Colonic mucosa (tissue), 4 donors: ENCODE results near the gene ATXN1. TPM values are rescaled to one million over a fixed set of nuclear protein-coding genes. Genes with fewer than 3 reads are reported as not detected.

Experiments used
- DNase-seq: peaks from one replicate; pipeline ENCODE4 v3.0.0-alpha.2; 2020
- H3K27ac ChIP-seq: fragments of 200-600 bp; one replicate; pipeline ENCODE4 v1.8.0; 2021
- H3K27me3 ChIP-seq: fragments of 200-600 bp; one replicate; pipeline ENCODE4 v1.8.0; 2021
- H3K36me3 ChIP-seq: fragments of 200-600 bp; one replicate; pipeline ENCODE4 v1.8.0; 2021
- H3K4me1 ChIP-seq: fragments of 200-600 bp; one replicate; pipeline ENCODE4 v1.8.0; 2021; ENCODE audit warnings: mild to moderate bottlenecking
- H3K4me3 ChIP-seq: fragments of 200-600 bp; one replicate; pipeline ENCODE4 v1.8.0; 2021
- H3K9ac ChIP-seq, 2 donors: one replicate each; pipeline ENCODE4 v1.7.0; 2013; ENCODE audit warnings: control low read depth in 2 of 2, low read depth in 2 of 2, low read length in 2 of 2
- H3K9me3 ChIP-seq: fragments of 200-600 bp; one replicate; pipeline ENCODE4 v1.8.0; 2021
- intact Hi-C: fragments of 100-400 bp; cut with DNase I; formaldehyde crosslinking; loops from one replicate; pipeline ENCODE4 v1.14.1; 2022
- total RNA-seq, 2 donors: library from RNA; stranded (reverse); fragmentation: NEBNext Ultra II Directional in 1 of 2; extraction: Animal tissue kit (Norgen Biotek cat#: 25700) in 1 of 2; gene quantifications; one replicate each; pipeline ENCODE4 v1.2.1, GENCODE V29; 2021
- TF ChIP-seq, protein P1 (sequence below): fragments of 200-600 bp; IDR thresholded peaks from one replicate; pipeline ENCODE4 v1.8.0; 2022; ENCODE audit warnings: antibody characterized with exemption, mild to moderate bottlenecking
- donor health status: healthy.
- donor health status: DM: no; HTN: no; CAD: no.
- donor health status: DM: no; HTN: no; CAD: no.

The ATXN1 gene
- 10 to 100 TPM; 24.5 to 41.9 TPM for total RNA-seq

GRCh38 chr6:16760516-16761470 lies at the start of gene ATXN1:
ATXN1 (minus strand) TSS chr6:16761460.
- H3K4me1 ChIP-seq = peaks cover 8% of the 10 kb centered on the region
- peak within 1 kb of the TSS; percentile 97 for H3K27ac ChIP-seq
- TF ChIP-seq, protein P1, sequence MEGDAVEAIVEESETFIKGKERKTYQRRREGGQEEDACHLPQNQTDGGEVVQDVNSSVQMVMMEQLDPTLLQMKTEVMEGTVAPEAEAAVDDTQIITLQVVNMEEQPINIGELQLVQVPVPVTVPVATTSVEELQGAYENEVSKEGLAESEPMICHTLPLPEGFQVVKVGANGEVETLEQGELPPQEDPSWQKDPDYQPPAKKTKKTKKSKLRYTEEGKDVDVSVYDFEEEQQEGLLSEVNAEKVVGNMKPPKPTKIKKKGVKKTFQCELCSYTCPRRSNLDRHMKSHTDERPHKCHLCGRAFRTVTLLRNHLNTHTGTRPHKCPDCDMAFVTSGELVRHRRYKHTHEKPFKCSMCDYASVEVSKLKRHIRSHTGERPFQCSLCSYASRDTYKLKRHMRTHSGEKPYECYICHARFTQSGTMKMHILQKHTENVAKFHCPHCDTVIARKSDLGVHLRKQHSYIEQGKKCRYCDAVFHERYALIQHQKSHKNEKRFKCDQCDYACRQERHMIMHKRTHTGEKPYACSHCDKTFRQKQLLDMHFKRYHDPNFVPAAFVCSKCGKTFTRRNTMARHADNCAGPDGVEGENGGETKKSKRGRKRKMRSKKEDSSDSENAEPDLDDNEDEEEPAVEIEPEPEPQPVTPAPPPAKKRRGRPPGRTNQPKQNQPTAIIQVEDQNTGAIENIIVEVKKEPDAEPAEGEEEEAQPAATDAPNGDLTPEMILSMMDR = no peak
- peak within 1 kb of the TSS; percentile 80 for H3K4me3 ChIP-seq
- H3K36me3 ChIP-seq = no peaks in the 10 kb centered on the region
- intact Hi-C loops = loop anchor here (5.0 kb wide), 2 partner anchors 353 to 428 kb away; no protein-coding TSS in a partner anchor
- H3K9me3 ChIP-seq = no peaks in the 10 kb centered on the region
- H3K9ac ChIP-seq = peak within 1 kb of the TSS; percentile 92 to 97
- peak; percentile 68 for DNase-seq
- no peaks in the 10 kb centered on the region for H3K27me3 ChIP-seq

DNA sequence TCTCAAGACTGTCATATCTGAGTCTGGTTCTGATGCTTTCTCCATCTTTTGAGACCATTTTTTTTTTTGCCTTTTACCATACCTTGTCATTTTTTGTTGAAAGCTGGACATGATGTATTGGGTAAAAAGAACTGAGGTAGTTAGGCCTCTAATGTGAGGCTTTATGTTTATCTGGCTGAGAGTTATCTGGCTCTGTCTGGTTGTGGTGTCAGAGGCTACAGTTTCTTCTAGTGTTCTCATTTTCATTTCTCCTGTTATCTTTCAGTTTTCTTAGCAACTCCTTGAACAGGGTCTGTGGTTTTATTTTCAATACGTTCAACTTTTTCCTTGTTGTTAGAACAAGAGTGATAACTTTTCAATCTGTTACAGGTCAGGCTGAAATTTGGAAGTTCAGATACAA lies 49.2 kb upstream of the ATXN1 start:
- Histone ChIP-seq H3K27ac (no peak overlapping the region), H3K4me1 (no peaks in the 10 kb centered on the region), H3K27me3 (no peaks in the 10 kb centered on the region), H3K4me3 (no peak overlapping the region), H3K9ac (no peak overlapping the region), H3K9me3 (no peaks in the 10 kb centered on the region), H3K36me3 (no peaks in the 10 kb centered on the region)
- DNase-seq = no peak
- intact Hi-C loops = no loop called here
- TF ChIP-seq, protein P1 = no peak

- Histone ChIP-seq H3K27me3 (no peaks in the 10 kb centered on the region), H3K9me3 (no peaks in the 10 kb centered on the region), H3K27ac (no peak overlapping the region), H3K36me3 (no peaks in the 10 kb centered on the region), H3K4me3 (no peak overlapping the region), H3K9ac (no peak overlapping the region), H3K4me1 (no peaks in the 10 kb centered on the region)
- no peak for DNase-seq
- TF ChIP-seq, protein P1 = no peak
- intact Hi-C loops = no loop called here
Observed at GRCh38 chr6:16809753-16810358, 48.6 kb upstream of the ATXN1 start.

- no peak overlapping the region for H3K27ac ChIP-seq
- H3K9ac ChIP-seq = no peak overlapping the region
- H3K9me3 ChIP-seq = no peaks in the 10 kb centered on the region
- H3K27me3 ChIP-seq = no peaks in the 10 kb centered on the region
- intact Hi-C loops = no loop called here
- no peaks in the 10 kb centered on the region for H3K4me1 ChIP-seq
- H3K4me3 ChIP-seq = no peak overlapping the region
- no peak for DNase-seq
- no peaks in the 10 kb centered on the region for H3K36me3 ChIP-seq
- TF ChIP-seq, protein P1 = no peak
Observed at GRCh38 chr6:16807956-16808355, 46.7 kb upstream of the ATXN1 start.

GRCh38 chr6:16806363-16806762 lies 45.1 kb upstream of the ATXN1 start:
- Histone ChIP-seq H3K4me3 (no peak overlapping the region), H3K4me1 (no peaks in the 10 kb centered on the region), H3K27ac (no peak overlapping the region), H3K36me3 (no peaks in the 10 kb centered on the region), H3K9ac (no peak overlapping the region), H3K9me3 (no peaks in the 10 kb centered on the region), H3K27me3 (no peaks in the 10 kb centered on the region)
- TF ChIP-seq, protein P1 = no peak
- intact Hi-C loops = no loop called here
- DNase-seq = no peak
